HG02943 (cell line): Measurements from ENCODE around the gene MB.

Experiments
- ATAC-seq: cut with Tn5 transposase; IDR thresholded peaks from one replicate; pipeline ENCODE4 v1.9.1; 2021; ENCODE audit warnings: mild to moderate bottlenecking, low read depth, moderate library complexity; ENCODE audit not compliant: unreplicated experiment

Gene MB

GRCh38 chr22:35558031-35558430 lies 59.1 kb downstream of the MB start:
- ATAC-seq = no peak
